DND-41 (cell line): Measurements from ENCODE around the gene GDI1.

Experiments used
- CTCF ChIP-seq: IDR thresholded peaks from 2 replicates; pipeline ENCODE4 v1.5.1; 2012; ENCODE audit warnings: borderline replicate concordance, low read length, moderate library complexity, mild to moderate bottlenecking; ENCODE audit not compliant: poor library complexity, severe bottlenecking; ENCODE audit errors: extremely low read depth
- EZH2 ChIP-seq: IDR thresholded peaks from 3 replicates; pipeline ENCODE4 v1.6.1; 2012; ENCODE audit warnings: borderline replicate concordance, low read depth, mild to moderate bottlenecking, moderate library complexity, low read length, inconsistent platforms; ENCODE audit not compliant: severe bottlenecking

GRCh38 chrX:154449618-154450017 lies 12.7 kb downstream of the GDI1 start:
- no peak for TF ChIP-seq CTCF
- no peak for TF ChIP-seq EZH2
